Breast epithelium (tissue), 3 donors: ENCODE results near the gene DENND5B.

ENCODE experiments used
- POLR2A ChIP-seq: fragments of 450-650 bp; IDR thresholded peaks from one replicate; pipeline ENCODE4 v1.6.1; 2016; ENCODE audit warnings: antibody characterized with exemption, mild to moderate bottlenecking, moderate library complexity
- POLR2AphosphoS5 ChIP-seq, 3 donors: sonication (generic); formaldehyde crosslinking; IDR thresholded peaks; one replicate each; pipeline ENCODE4 v1.6.1; 2017; ENCODE audit warnings: antibody characterized with exemption in 3 of 3
- TF ChIP-seq, protein P1 (sequence below), 3 donors: fragments of 450-650 bp; IDR thresholded peaks; one replicate each; pipeline ENCODE4 v1.5.1; 2016 to 2017; ENCODE audit warnings: antibody characterized with exemption in 3 of 3, mild to moderate bottlenecking in 3 of 3, moderate library complexity in 3 of 3

DNA sequence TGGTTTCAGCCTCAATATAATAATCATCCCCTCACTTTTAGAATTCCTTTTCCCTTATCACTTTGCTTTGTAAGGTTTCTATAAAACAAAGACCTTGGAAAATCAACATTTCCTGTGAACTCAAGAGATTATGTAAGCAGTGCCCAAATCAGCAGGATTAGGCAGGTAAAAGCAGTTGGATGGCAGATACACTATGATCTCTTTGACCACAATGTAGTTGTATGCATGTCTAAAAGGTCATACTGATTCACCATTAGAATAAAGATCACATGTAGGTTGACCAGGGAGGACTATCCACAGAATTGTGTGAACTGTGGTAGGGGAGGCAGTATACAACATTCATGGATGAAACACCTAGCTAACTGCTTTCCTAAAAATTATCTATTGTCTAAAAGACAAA lies 57.5 kb downstream of the DENND5B start:
- no peak for TF ChIP-seq POLR2A
- TF ChIP-seq, protein P1, sequence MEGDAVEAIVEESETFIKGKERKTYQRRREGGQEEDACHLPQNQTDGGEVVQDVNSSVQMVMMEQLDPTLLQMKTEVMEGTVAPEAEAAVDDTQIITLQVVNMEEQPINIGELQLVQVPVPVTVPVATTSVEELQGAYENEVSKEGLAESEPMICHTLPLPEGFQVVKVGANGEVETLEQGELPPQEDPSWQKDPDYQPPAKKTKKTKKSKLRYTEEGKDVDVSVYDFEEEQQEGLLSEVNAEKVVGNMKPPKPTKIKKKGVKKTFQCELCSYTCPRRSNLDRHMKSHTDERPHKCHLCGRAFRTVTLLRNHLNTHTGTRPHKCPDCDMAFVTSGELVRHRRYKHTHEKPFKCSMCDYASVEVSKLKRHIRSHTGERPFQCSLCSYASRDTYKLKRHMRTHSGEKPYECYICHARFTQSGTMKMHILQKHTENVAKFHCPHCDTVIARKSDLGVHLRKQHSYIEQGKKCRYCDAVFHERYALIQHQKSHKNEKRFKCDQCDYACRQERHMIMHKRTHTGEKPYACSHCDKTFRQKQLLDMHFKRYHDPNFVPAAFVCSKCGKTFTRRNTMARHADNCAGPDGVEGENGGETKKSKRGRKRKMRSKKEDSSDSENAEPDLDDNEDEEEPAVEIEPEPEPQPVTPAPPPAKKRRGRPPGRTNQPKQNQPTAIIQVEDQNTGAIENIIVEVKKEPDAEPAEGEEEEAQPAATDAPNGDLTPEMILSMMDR (IDR thresholded peaks at IDR 0.05) = no peak
- TF ChIP-seq POLR2AphosphoS5 (IDR thresholded peaks at IDR 0.05) = no peak
